ENCODE results near the gene NXPH3.
A peak's percentile ranks its signal among the peaks of the same experiment; 100 is the strongest.

The NXPH3 gene

DNA sequence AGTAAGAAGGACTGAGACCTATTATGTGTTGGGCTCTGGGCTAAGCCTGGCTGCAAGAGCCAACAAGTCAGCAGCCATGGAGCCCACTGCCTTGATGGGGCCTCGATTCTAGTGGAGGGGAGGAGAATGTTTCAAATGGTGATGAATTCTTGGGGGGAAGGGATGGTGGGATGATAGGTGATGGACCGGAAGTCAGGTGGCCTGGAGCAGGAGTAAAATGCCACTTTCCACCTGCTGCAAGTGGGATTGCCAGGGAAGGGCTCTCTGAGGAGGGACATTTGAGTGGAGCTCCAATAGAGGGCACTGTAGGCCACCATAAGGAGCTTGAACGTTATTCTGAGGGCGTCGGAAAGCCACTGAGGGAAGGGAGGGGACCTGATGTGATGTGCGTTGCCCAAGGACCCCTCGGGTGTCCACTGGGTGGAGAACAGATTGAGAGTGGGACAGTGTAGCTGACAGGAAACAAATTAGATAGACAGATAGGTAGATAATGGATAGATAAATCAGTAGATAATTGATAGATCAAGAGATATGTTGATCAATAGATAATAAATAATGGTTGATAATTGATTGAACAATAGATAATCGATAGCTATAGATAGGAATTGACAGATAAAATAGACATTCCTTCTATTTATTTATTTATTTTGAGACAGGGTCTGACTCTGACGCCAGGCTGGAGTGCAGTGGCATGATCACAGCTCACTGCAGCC lies 18.2 kb upstream of the NXPH3 start:
- H3K4me2 ChIP-seq (ENCODE audit: insufficient read depth, low read length, poor library complexity, severe bottlenecking) = no peak overlapping the region
- WGBS, 2 donors (ENCODE audit: extremely low coverage in 2 of 2, insufficient read length in 2 of 2, insufficient replicate concordance in 1 of 2) = no CpG with 5 or more reads among the region's 9 CpGs
- no peak overlapping the region for H3K23ac ChIP-seq (ENCODE audit: low read depth, low read length, poor library complexity)
- no peak for DNase-seq (ENCODE audit: low spot score)
- no peak overlapping the region for H2BK120ac ChIP-seq (ENCODE audit: low read depth, low read length)
- H3K4me1 ChIP-seq (ENCODE audit: control insufficient read depth in 2 of 2, insufficient read depth in 1 of 2, low read depth in 1 of 2, low read length in 2 of 2) = peaks cover 3 to 4% of the 10 kb centered on the region in 2 donors
- H3K9ac ChIP-seq (ENCODE audit: low read depth, low read length, poor library complexity) = no peak overlapping the region
- no peaks in the 10 kb centered on the region for H3K79me1 ChIP-seq (ENCODE audit: low read depth, low read length)
- H3K18ac ChIP-seq (ENCODE audit: low read length) = no peak overlapping the region
- no peak overlapping the region for H2BK5ac ChIP-seq (ENCODE audit: low read length)
- no peak overlapping the region for H3K4me3 ChIP-seq (ENCODE audit: low read length in 2 of 2)
- H3K14ac ChIP-seq (ENCODE audit: low read length) = no peak overlapping the region
- no peak overlapping the region for H3K4ac ChIP-seq (ENCODE audit: low read length)
- no peak overlapping the region for H2BK12ac ChIP-seq (ENCODE audit: low read length)
- no peak overlapping the region for H2AFZ ChIP-seq (ENCODE audit: low read length)
- no peak overlapping the region for H3K27ac ChIP-seq (replicated peaks; ENCODE audit: low read length)
- H4K91ac ChIP-seq (ENCODE audit: low read depth, low read length, poor library complexity) = no peak overlapping the region
- no peak overlapping the region for H2AK5ac ChIP-seq (ENCODE audit: low read depth, low read length)
- peak overlapping the region; percentile 10 for H2BK15ac ChIP-seq (ENCODE audit: low read length)
- H3K27me3 ChIP-seq (ENCODE audit: control insufficient read depth in 3 of 3, insufficient read depth in 3 of 3, low read depth in 1 of 3, low read length in 3 of 3) = peaks cover 0 to 43% (median 0%) of the 10 kb centered on the region in 3 experiments
- no peaks in the 10 kb centered on the region for H3K36me3 ChIP-seq (replicated peaks in 1 of 2; ENCODE audit: control insufficient read depth in 2 of 2, insufficient read depth in 2 of 2, low read length in 2 of 2)
- H3K9me3 ChIP-seq (replicated peaks in 1 of 2; ENCODE audit: control insufficient read depth in 2 of 2, insufficient read depth in 1 of 2, low read depth in 1 of 2, low read length in 2 of 2) = no peaks in the 10 kb centered on the region
- H4K8ac ChIP-seq (ENCODE audit: low read depth, low read length) = no peak overlapping the region

DNA sequence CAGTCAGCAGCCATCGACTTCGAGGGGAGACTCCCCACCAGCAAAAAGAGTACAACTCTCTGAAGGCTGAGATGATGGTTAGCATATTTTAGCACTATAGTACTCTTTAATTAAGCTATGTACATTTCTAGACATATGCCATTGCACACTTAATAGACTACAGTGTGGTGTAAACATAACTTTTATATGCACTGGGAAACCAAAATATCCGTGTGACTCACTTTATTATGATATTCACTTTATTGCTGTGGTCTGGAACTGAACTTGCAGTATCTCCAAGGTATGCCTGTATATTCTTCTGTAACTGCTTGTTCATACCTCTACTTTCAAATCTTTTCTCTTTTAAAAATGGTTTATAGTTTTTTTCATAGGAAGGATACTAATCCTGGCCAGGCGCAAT lies 11.0 kb upstream of the NXPH3 start:
- no peak overlapping the region for H3K9ac ChIP-seq (ENCODE audit: low read depth, low read length, poor library complexity)
- no peak overlapping the region for H3K27ac ChIP-seq (replicated peaks; ENCODE audit: low read length)
- H3K9me3 ChIP-seq (replicated peaks in 1 of 2; ENCODE audit: control insufficient read depth in 2 of 2, insufficient read depth in 1 of 2, low read depth in 1 of 2, low read length in 2 of 2) = no peaks in the 10 kb centered on the region
- H3K4me1 ChIP-seq (ENCODE audit: control insufficient read depth in 2 of 2, insufficient read depth in 1 of 2, low read depth in 1 of 2, low read length in 2 of 2) = peaks cover 0 to 6% of the 10 kb centered on the region in 2 donors
- H3K14ac ChIP-seq (ENCODE audit: low read length) = no peak overlapping the region
- no peak overlapping the region for H3K23ac ChIP-seq (ENCODE audit: low read depth, low read length, poor library complexity)
- H2AK5ac ChIP-seq (ENCODE audit: low read depth, low read length) = no peak overlapping the region
- no peak overlapping the region for H2BK15ac ChIP-seq (ENCODE audit: low read length)
- no peak overlapping the region for H4K91ac ChIP-seq (ENCODE audit: low read depth, low read length, poor library complexity)
- no peaks in the 10 kb centered on the region for H3K36me3 ChIP-seq (replicated peaks in 1 of 2; ENCODE audit: control insufficient read depth in 2 of 2, insufficient read depth in 2 of 2, low read length in 2 of 2)
- no peak overlapping the region for H2AFZ ChIP-seq (ENCODE audit: low read length)
- peaks cover 0 to 15% (median 0%) of the 10 kb centered on the region in 3 experiments for H3K27me3 ChIP-seq (ENCODE audit: control insufficient read depth in 3 of 3, insufficient read depth in 3 of 3, low read depth in 1 of 3, low read length in 3 of 3)
- no peak overlapping the region for H3K4me3 ChIP-seq (ENCODE audit: low read length in 2 of 2)
- H2BK5ac ChIP-seq (ENCODE audit: low read length) = no peak overlapping the region
- no peak overlapping the region for H3K18ac ChIP-seq (ENCODE audit: low read length)
- no peaks in the 10 kb centered on the region for H3K79me1 ChIP-seq (ENCODE audit: low read depth, low read length)
- no CpG with 5 or more reads among the region's 4 CpGs for WGBS, 2 donors (ENCODE audit: extremely low coverage in 2 of 2, insufficient read length in 2 of 2, insufficient replicate concordance in 1 of 2)
- no peak for DNase-seq (ENCODE audit: low spot score)
- H3K4ac ChIP-seq (ENCODE audit: low read length) = no peak overlapping the region
- no peak overlapping the region for H3K4me2 ChIP-seq (ENCODE audit: insufficient read depth, low read length, poor library complexity, severe bottlenecking)
- H2BK120ac ChIP-seq (ENCODE audit: low read depth, low read length) = no peak overlapping the region
- H4K8ac ChIP-seq (ENCODE audit: low read depth, low read length) = no peak overlapping the region
- no peak overlapping the region for H2BK12ac ChIP-seq (ENCODE audit: low read length)

DNA sequence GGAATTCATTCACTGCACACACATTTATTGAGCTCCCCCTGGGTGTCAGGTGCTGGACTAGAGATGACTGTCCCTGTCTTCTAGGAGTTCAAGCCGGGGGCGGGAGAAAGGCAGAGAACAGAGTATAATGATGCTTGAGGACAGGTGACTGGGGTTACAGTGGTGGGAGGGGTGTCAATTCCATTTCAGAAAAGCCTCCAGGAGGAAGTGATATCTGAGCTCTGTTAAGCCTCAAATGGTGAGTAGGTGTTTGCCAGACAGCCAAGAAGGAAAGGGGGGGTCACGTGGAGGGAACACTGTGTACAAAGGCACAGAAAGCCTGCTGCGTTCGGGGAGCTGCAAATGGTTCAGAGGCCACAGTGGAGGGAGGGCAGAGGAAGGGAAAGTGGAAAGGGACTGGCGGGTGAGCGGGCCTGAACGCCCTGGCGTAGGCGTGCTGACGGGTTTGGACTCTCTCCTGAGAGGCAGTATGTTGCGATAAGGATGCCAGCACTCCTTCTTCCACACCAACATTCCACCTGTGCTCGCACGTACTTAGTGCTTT lies 9.7 kb upstream of the NXPH3 start:
- Histone ChIP-seq H3K4ac (ENCODE audit: low read length) (no peak overlapping the region), H3K23ac (ENCODE audit: low read depth, low read length, poor library complexity) (no peak overlapping the region), H3K27ac (replicated peaks; ENCODE audit: low read length) (no peak overlapping the region), H3K27me3 (ENCODE audit: control insufficient read depth in 3 of 3, insufficient read depth in 3 of 3, low read depth in 1 of 3, low read length in 3 of 3) (peaks cover 0 to 24% (median 7%) of the 10 kb centered on the region in 3 experiments), H2BK12ac (ENCODE audit: low read length) (no peak overlapping the region), H2BK15ac (ENCODE audit: low read length) (no peak overlapping the region), H4K91ac (ENCODE audit: low read depth, low read length, poor library complexity) (no peak overlapping the region), H3K9me3 (replicated peaks in 1 of 2; ENCODE audit: control insufficient read depth in 2 of 2, insufficient read depth in 1 of 2, low read depth in 1 of 2, low read length in 2 of 2) (no peaks in the 10 kb centered on the region), H2AK5ac (ENCODE audit: low read depth, low read length) (no peak overlapping the region), H3K36me3 (replicated peaks in 1 of 2; ENCODE audit: control insufficient read depth in 2 of 2, insufficient read depth in 2 of 2, low read length in 2 of 2) (no peaks in the 10 kb centered on the region), H2BK120ac (ENCODE audit: low read depth, low read length) (no peak overlapping the region), H3K4me1 (ENCODE audit: control insufficient read depth in 2 of 2, insufficient read depth in 1 of 2, low read depth in 1 of 2, low read length in 2 of 2) (peaks cover 0 to 10% of the 10 kb centered on the region in 2 donors), H2BK5ac (ENCODE audit: low read length) (no peak overlapping the region), H4K8ac (ENCODE audit: low read depth, low read length) (no peak overlapping the region), H3K4me3 (ENCODE audit: low read length in 2 of 2) (no peak overlapping the region), H2AFZ (ENCODE audit: low read length) (peak overlapping the region; percentile 45), H3K4me2 (ENCODE audit: insufficient read depth, low read length, poor library complexity, severe bottlenecking) (no peak overlapping the region), H3K9ac (ENCODE audit: low read depth, low read length, poor library complexity) (peak overlapping the region; percentile 63), H3K14ac (ENCODE audit: low read length) (no peak overlapping the region), H3K79me1 (ENCODE audit: low read depth, low read length) (peaks cover 2% of the 10 kb centered on the region), H3K18ac (ENCODE audit: low read length) (no peak overlapping the region)
- DNase-seq (ENCODE audit: low spot score) = no peak
- 100% methylated on average over 2 of the region's 14 CpGs; no CpG with 5 or more reads in 1 of the 2 donors for WGBS, 2 donors (ENCODE audit: extremely low coverage in 2 of 2, insufficient read length in 2 of 2, insufficient replicate concordance in 1 of 2)

DNA sequence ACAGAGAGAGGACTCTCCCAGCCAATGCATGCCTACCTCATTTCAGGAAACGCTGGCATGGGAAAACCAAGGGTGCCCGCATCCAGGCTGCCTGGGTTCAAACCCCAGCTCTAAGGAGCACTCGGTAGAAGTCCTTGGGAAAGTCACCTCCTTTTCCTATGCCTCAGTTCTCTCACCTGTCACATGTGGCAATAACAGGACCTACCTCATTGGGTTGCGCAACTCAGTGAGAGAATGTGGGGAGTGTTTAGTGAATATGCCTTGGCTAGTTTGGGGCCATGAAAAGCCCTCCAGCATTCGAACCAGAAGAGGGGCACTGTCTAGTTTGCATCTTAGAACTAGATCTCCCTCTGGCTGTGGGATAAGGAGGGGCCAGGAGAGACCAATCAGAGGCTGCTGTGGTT lies 9.0 kb upstream of the NXPH3 start:
- H3K27ac ChIP-seq (replicated peaks; ENCODE audit: low read length) = no peak overlapping the region
- H3K9me3 ChIP-seq (replicated peaks in 1 of 2; ENCODE audit: control insufficient read depth in 2 of 2, insufficient read depth in 1 of 2, low read depth in 1 of 2, low read length in 2 of 2) = no peaks in the 10 kb centered on the region
- peaks cover 0 to 31% (median 11%) of the 10 kb centered on the region in 3 experiments for H3K27me3 ChIP-seq (ENCODE audit: control insufficient read depth in 3 of 3, insufficient read depth in 3 of 3, low read depth in 1 of 3, low read length in 3 of 3)
- H3K23ac ChIP-seq (ENCODE audit: low read depth, low read length, poor library complexity) = no peak overlapping the region
- DNase-seq (ENCODE audit: low spot score) = no peak
- no peak overlapping the region for H3K4me2 ChIP-seq (ENCODE audit: insufficient read depth, low read length, poor library complexity, severe bottlenecking)
- no CpG with 5 or more reads among the region's 5 CpGs for WGBS, 2 donors (ENCODE audit: extremely low coverage in 2 of 2, insufficient read length in 2 of 2, insufficient replicate concordance in 1 of 2)
- no peaks in the 10 kb centered on the region for H3K36me3 ChIP-seq (replicated peaks in 1 of 2; ENCODE audit: control insufficient read depth in 2 of 2, insufficient read depth in 2 of 2, low read length in 2 of 2)
- H2AFZ ChIP-seq (ENCODE audit: low read length) = no peak overlapping the region
- no peak overlapping the region for H3K9ac ChIP-seq (ENCODE audit: low read depth, low read length, poor library complexity)
- no peak overlapping the region for H2AK5ac ChIP-seq (ENCODE audit: low read depth, low read length)
- H3K79me1 ChIP-seq (ENCODE audit: low read depth, low read length) = peaks cover 2% of the 10 kb centered on the region
- H4K91ac ChIP-seq (ENCODE audit: low read depth, low read length, poor library complexity) = no peak overlapping the region
- H2BK12ac ChIP-seq (ENCODE audit: low read length) = no peak overlapping the region
- H4K8ac ChIP-seq (ENCODE audit: low read depth, low read length) = no peak overlapping the region
- H3K4me3 ChIP-seq (ENCODE audit: low read length in 2 of 2) = no peak overlapping the region
- no peak overlapping the region for H3K4ac ChIP-seq (ENCODE audit: low read length)
- no peak overlapping the region for H3K18ac ChIP-seq (ENCODE audit: low read length)
- peaks cover 0 to 12% of the 10 kb centered on the region in 2 donors for H3K4me1 ChIP-seq (ENCODE audit: control insufficient read depth in 2 of 2, insufficient read depth in 1 of 2, low read depth in 1 of 2, low read length in 2 of 2)
- no peak overlapping the region for H2BK120ac ChIP-seq (ENCODE audit: low read depth, low read length)
- H3K14ac ChIP-seq (ENCODE audit: low read length) = no peak overlapping the region
- no peak overlapping the region for H2BK15ac ChIP-seq (ENCODE audit: low read length)
- H2BK5ac ChIP-seq (ENCODE audit: low read length) = no peak overlapping the region

Data from neuronal stem cell (in vitro differentiated cells).